ENCODE data around the gene GMDS.

The GMDS gene

DNA sequence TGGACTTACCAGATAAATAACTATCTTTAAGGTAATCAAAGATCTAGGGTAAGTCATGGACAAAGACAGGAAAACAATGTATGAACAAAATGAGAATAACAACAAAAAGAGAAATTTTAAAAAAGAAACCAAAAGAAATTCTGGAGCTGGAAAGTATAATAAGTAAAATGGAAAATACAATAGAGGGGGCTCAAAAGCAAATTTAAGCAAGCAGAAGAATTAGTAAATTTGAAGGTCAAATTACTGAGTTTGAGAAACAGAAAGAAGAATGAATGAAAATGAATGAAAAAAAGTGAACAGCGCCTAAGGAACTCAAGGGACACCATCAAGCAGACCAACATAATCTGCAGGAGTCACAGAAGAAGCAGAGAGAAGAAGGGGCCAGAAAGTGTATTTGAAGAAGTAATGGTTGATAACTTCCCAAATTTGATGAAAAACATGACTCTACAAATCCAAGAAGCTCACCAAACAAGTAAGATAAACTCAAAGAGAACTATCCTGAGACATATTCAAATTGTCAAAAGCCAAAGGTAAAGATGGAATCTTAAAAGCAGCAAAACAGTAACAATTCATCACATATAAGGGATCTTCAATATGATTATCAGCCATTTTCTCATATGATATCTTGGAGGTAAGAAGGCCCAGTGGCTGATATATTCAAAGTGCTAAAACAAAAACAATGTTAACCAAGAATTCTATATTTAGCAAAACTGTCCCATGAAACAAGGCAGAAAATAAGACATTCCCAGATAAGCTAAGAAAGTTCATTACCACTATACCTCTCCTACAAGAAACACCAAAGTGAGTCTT, 417.2 kb downstream of the GMDS start:
- Histone ChIP-seq H3K4me3 (ENCODE audit: low read length) (no peak overlapping the region), H3K27me3 (ENCODE audit: insufficient read depth, low read length) (no peaks in the 10 kb centered on the region), H3K4me1 (ENCODE audit: insufficient read depth, low read length) (no peaks in the 10 kb centered on the region; the same call in 1 of the 2 replicates), H3K9ac (ENCODE audit: low read depth, low read length) (no peak overlapping the region), H3K27ac (ENCODE audit: low read length) (no peak overlapping the region), H3K36me3 (ENCODE audit: insufficient read depth, low read depth, low read length) (no peaks in the 10 kb centered on the region), H3K9me3 (ENCODE audit: insufficient read depth, low read depth, low read length) (no peaks in the 10 kb centered on the region)

DNA sequence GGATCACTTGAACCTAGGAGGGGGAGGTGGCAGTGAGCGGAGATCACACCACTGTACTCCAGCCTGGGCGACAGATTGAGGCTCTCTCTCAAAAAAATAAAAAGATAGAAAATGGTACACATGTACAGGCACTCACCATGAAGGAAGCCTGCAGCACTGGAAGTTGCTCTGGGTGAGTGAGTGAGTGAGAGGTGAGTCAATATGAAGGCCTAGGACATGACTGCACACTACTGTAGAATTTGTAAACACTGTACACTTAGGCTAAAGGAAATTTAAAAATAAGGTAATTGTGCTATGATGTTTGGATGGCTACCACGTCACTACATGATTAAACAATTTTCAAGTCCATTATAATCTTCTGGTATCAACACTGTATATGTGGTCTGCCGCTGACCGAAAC, 419.5 kb downstream of the GMDS start:
- Histone ChIP-seq H3K4me1 (ENCODE audit: insufficient read depth, low read length) (peaks cover 8% of the 10 kb centered on the region), H3K4me3 (ENCODE audit: low read length) (no peak overlapping the region), H3K9me3 (ENCODE audit: insufficient read depth, low read depth, low read length) (no peaks in the 10 kb centered on the region), H3K36me3 (ENCODE audit: insufficient read depth, low read depth, low read length) (no peaks in the 10 kb centered on the region), H3K9ac (ENCODE audit: low read depth, low read length) (no peak overlapping the region), H3K27me3 (ENCODE audit: insufficient read depth, low read length) (no peaks in the 10 kb centered on the region), H3K27ac (ENCODE audit: low read length) (no peak overlapping the region)

DNA sequence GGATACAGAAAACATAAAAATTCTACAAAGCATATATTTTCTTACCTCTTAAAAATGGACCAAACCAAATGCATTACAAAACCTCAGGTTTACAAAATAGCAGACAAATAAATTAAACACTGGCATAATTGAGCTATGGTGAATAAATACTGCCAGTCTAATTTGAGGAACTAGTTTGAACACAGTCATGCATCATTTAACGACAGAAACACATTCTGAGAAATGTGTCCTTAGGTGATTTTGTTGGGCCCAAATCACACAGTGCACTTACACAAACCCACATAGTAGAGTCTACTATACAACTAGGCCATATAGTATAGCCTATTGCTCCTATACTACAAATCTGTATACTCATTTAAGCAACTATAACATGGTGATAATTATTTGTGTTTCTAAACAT, 420.1 kb downstream of the GMDS start:
- no peak overlapping the region for H3K27ac ChIP-seq (ENCODE audit: low read length)
- peaks cover 8% of the 10 kb centered on the region for H3K4me1 ChIP-seq (ENCODE audit: insufficient read depth, low read length)
- H3K9me3 ChIP-seq (ENCODE audit: insufficient read depth, low read depth, low read length) = no peaks in the 10 kb centered on the region
- H3K9ac ChIP-seq (ENCODE audit: low read depth, low read length) = no peak overlapping the region
- H3K36me3 ChIP-seq (ENCODE audit: insufficient read depth, low read depth, low read length) = no peaks in the 10 kb centered on the region
- H3K27me3 ChIP-seq (ENCODE audit: insufficient read depth, low read length) = no peaks in the 10 kb centered on the region
- H3K4me3 ChIP-seq (ENCODE audit: low read length) = no peak overlapping the region

DNA sequence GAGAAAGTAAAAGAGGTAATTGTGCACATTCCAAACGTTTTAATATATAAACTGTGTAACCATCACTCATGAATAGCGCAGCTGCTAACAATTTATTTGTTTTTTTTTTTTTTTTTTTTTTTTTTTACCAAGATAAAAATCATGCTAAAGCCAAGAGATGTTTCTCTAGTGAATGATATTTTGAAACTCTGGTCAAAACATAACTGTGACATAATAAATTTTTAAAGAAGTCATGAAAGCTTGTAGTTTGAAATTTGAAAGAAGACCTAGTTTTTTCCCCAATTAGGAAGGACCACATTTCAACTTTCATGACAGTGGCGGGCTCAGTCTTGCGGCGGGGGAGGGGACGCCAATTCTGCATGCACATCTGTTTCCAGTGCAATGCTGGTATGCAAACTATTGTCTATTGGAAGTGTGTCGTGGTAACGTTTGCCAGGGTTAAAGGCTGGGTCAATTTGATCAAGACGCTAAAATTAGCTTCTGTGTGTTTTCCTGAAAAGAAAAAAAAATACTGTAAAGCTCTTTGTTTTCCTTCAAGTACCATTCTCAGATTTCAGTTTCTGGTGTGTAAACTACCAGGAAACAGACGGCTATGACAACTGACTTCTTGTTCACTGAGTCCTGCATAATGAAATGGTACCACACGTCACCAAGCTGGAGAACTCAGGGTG, 423.8 kb downstream of the GMDS start:
- H3K4me3 ChIP-seq (ENCODE audit: low read length) = no peak overlapping the region
- H3K27ac ChIP-seq (ENCODE audit: low read length) = no peak overlapping the region

DNA sequence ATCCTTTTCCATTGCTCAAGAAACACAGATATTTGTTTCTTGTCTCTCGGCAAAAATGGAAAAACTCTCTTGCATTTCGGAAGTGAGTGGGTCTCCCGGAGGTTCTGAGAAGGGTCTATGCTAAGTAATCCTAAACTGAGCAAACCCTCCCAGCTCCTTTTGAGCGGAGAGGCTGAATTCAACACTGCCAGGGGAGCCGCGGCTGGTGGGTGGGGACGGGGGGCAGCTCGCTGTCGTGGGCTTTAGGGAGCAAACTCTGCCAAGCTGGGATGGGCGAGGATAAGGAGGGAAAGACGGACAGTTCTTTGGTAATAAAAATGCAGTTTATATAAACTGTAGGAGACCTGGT, 424.3 kb downstream of the GMDS start:
- H3K36me3 ChIP-seq (ENCODE audit: insufficient read depth, low read depth, low read length) = no peaks in the 10 kb centered on the region
- H3K9ac ChIP-seq (ENCODE audit: low read depth, low read length) = no peak overlapping the region
- no peak overlapping the region for H3K27ac ChIP-seq (ENCODE audit: low read length)
- H3K27me3 ChIP-seq (ENCODE audit: insufficient read depth, low read length) = no peaks in the 10 kb centered on the region
- H3K4me1 ChIP-seq (ENCODE audit: insufficient read depth, low read length) = peaks cover 8% of the 10 kb centered on the region
- H3K4me3 ChIP-seq (ENCODE audit: low read length) = no peak overlapping the region
- no peaks in the 10 kb centered on the region for H3K9me3 ChIP-seq (ENCODE audit: insufficient read depth, low read depth, low read length)

More for the DNA sequence above, 423.8 kb downstream of the GMDS start:
- Histone ChIP-seq H3K36me3 (ENCODE audit: insufficient read depth, low read depth, low read length) (no peaks in the 10 kb centered on the region), H3K4me1 (ENCODE audit: insufficient read depth, low read length) (peaks cover 8% of the 10 kb centered on the region), H3K9ac (ENCODE audit: low read depth, low read length) (no peak overlapping the region), H3K9me3 (ENCODE audit: insufficient read depth, low read depth, low read length) (no peaks in the 10 kb centered on the region), H3K27me3 (ENCODE audit: insufficient read depth, low read length) (no peaks in the 10 kb centered on the region)

DNA sequence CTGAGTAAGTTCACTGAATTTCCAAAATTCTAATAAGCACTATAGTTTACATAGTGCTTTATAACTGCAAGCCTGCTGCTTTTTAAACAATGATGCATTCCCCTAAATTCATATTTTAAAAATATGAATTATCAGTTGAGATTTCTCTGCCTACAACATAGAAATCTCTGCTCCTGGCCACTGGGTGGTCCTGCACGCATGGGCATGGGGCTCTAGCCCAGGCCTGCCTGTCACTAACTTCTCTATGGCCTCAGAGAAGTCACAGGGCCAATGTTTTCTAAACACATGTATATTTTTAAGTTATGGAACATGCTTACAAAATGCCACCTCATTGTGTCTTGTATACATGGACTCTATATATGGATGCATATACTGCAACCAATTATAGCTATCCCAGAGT, 424.7 kb downstream of the GMDS start:
- H3K27me3 ChIP-seq (ENCODE audit: insufficient read depth, low read length) = no peaks in the 10 kb centered on the region
- H3K9me3 ChIP-seq (ENCODE audit: insufficient read depth, low read depth, low read length) = no peaks in the 10 kb centered on the region
- no peaks in the 10 kb centered on the region for H3K36me3 ChIP-seq (ENCODE audit: insufficient read depth, low read depth, low read length)
- H3K4me1 ChIP-seq (ENCODE audit: insufficient read depth, low read length) = peaks cover 8% of the 10 kb centered on the region
- no peak overlapping the region for H3K9ac ChIP-seq (ENCODE audit: low read depth, low read length)
- no peak overlapping the region for H3K4me3 ChIP-seq (ENCODE audit: low read length)
- H3K27ac ChIP-seq (ENCODE audit: low read length) = no peak overlapping the region

DNA sequence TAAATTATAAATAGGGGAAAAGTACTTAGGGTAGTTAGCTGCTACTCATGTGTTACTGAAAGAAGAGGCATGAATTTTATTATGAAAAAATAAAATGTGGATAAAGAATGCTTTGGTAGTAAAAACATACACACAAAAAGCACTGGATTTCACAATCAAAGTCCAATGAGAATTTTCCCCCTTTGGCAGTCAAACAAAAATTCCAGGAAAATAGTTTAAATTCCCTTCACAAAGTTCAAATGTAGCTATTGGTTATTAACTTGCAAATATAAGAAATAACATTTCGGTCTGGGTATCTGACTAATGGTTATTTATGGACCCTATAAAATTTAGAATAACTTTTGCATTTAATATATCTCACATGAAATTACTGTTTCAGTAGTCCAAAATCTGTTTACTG, 425.2 kb downstream of the GMDS start:
- Histone ChIP-seq H3K36me3 (ENCODE audit: insufficient read depth, low read depth, low read length) (no peaks in the 10 kb centered on the region), H3K4me1 (ENCODE audit: insufficient read depth, low read length) (peaks cover 8% of the 10 kb centered on the region), H3K27me3 (ENCODE audit: insufficient read depth, low read length) (no peaks in the 10 kb centered on the region), H3K4me3 (ENCODE audit: low read length) (no peak overlapping the region), H3K9ac (ENCODE audit: low read depth, low read length) (no peak overlapping the region), H3K27ac (ENCODE audit: low read length) (no peak overlapping the region), H3K9me3 (ENCODE audit: insufficient read depth, low read depth, low read length) (no peaks in the 10 kb centered on the region)

DNA sequence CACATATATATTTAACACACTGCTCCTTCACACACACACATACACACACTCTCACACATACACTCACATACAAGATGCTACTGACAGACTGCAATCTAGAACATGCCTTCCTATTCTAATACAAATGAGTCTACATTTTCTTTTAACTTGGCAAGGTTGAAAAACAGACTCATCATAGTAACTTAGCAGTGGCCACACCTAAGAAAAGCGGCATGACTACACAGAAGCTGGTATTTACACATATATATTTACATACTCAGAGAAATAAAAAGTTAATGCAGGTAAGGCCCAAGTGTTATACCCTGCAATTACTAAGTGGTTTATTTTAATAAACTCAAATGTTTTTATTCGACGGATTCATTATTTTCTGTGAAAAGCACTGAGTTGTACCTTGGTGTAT, 426.4 kb downstream of the GMDS start:
- H3K9ac ChIP-seq (ENCODE audit: low read depth, low read length) = no peak overlapping the region
- H3K4me1 ChIP-seq (ENCODE audit: insufficient read depth, low read length) = peaks cover 8% of the 10 kb centered on the region
- no peak overlapping the region for H3K4me3 ChIP-seq (ENCODE audit: low read length)
- no peak overlapping the region for H3K27ac ChIP-seq (ENCODE audit: low read length)
- H3K9me3 ChIP-seq (ENCODE audit: insufficient read depth, low read depth, low read length) = no peaks in the 10 kb centered on the region
- H3K36me3 ChIP-seq (ENCODE audit: insufficient read depth, low read depth, low read length) = no peaks in the 10 kb centered on the region
- no peaks in the 10 kb centered on the region for H3K27me3 ChIP-seq (ENCODE audit: insufficient read depth, low read length)

DNA sequence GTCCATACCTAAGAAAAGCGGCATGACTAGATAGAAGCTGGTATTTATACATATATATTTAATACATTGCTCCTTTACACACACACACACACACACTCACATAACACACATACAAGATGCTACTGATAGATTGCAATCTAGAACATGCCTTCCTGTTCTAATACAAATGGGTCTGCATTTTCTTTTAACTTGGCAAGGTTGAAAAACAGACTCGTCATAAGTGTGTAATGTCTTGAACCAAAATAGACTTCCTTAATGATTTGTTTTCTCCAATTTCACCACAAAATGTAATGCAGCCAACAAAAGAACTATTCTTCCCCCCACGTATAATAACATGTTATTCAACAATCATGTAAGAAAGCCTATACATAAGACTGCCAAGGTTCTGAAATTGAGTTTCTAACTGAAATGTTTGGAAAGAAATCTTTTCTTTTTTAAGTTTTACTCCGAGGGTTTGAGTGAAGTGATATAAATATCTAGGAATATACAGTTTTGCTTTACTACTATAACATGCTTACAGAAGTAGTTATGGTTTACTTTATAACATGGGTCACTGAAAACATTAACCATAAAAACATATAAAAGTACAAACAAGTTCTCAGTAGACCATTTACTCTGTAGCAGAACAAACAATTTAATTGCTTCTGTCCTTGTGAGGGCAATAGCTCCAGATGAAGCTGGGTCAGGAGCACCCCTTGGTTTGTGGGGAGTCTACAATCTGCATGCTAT, 428.2 kb downstream of the GMDS start:
- no peaks in the 10 kb centered on the region for H3K36me3 ChIP-seq (ENCODE audit: insufficient read depth, low read depth, low read length)
- no peaks in the 10 kb centered on the region for H3K27me3 ChIP-seq (ENCODE audit: insufficient read depth, low read length)
- no peaks in the 10 kb centered on the region for H3K9me3 ChIP-seq (ENCODE audit: insufficient read depth, low read depth, low read length)
- H3K4me3 ChIP-seq (ENCODE audit: low read length) = no peak overlapping the region
- H3K9ac ChIP-seq (ENCODE audit: low read depth, low read length) = no peak overlapping the region
- H3K4me1 ChIP-seq (ENCODE audit: insufficient read depth, low read length) = peaks cover 8% of the 10 kb centered on the region
- H3K27ac ChIP-seq (ENCODE audit: low read length) = no peak overlapping the region

DNA sequence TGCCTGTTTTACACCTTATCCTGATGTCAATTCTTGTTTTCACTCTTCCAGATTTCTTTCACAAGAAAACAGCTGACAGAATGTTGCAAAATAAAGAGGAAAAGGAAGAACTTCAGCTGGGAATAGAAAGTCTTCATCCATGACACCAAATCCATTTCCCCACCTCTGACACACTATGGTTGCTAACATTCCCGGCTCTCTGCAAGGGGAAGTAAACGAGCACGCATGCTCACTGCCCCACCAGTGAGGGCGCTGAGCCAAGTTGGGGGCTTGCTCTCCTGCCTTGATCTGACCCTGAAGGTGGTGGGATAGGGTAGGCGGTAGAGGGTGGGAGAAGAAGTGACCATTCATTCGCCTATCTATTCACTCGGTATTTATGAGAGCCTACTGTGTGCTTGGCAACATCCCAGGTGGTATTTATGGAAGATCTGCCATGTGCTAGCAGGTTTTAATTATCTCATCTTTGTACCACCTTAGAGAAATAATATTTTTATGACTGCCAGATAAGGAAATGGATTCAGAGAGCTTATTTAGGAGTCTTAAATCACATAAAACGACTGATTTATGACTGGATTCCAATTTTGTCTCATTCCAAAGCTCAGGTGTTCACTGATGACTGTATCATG, 429.5 kb downstream of the GMDS start:
- Histone ChIP-seq H3K36me3 (ENCODE audit: insufficient read depth, low read depth, low read length) (no peaks in the 10 kb centered on the region), H3K9me3 (ENCODE audit: insufficient read depth, low read depth, low read length) (no peaks in the 10 kb centered on the region), H3K9ac (ENCODE audit: low read depth, low read length) (no peak overlapping the region), H3K27ac (ENCODE audit: low read length) (no peak overlapping the region), H3K4me1 (ENCODE audit: insufficient read depth, low read length) (no peaks in the 10 kb centered on the region; the same call in 1 of the 2 replicates), H3K4me3 (ENCODE audit: low read length) (no peak overlapping the region), H3K27me3 (ENCODE audit: insufficient read depth, low read length) (no peaks in the 10 kb centered on the region)

GRCh38 chr6:1814279-1814678, 431.1 kb downstream of the GMDS start:
- no peaks in the 10 kb centered on the region for H3K36me3 ChIP-seq (ENCODE audit: insufficient read depth, low read depth, low read length)
- H3K27me3 ChIP-seq (ENCODE audit: insufficient read depth, low read length) = no peaks in the 10 kb centered on the region
- H3K4me1 ChIP-seq (ENCODE audit: insufficient read depth, low read length) = no peaks in the 10 kb centered on the region; the same call in 1 of the 2 replicates
- H3K4me3 ChIP-seq (ENCODE audit: low read length) = no peak overlapping the region
- no peak overlapping the region for H3K27ac ChIP-seq (ENCODE audit: low read length)
- H3K9ac ChIP-seq (ENCODE audit: low read depth, low read length) = no peak overlapping the region
- H3K9me3 ChIP-seq (ENCODE audit: insufficient read depth, low read depth, low read length) = no peaks in the 10 kb centered on the region

Measured in iPS-20b (cell line).